RKO (cell line): ENCODE measurements around the gene HOXB1.

Experiments
- DNase-seq: peaks from one replicate; pipeline ENCODE4 v3.0.0-alpha.2; 2016; ENCODE audit warnings: low spot score

The HOXB1 gene

GRCh38 chr17:48554412-48555257 is 23.8 kb upstream of the HOXB1 start:
- peak; percentile 36 for DNase-seq

GRCh38 chr17:48553826-48554225 is 23.0 kb upstream of the HOXB1 start:
- no peak for DNase-seq

- no peak for DNase-seq
These were observed 22.4 kb upstream of the HOXB1 start for GRCh38 chr17:48553190-48553547.

GRCh38 chr17:48552466-48553189 is 21.8 kb upstream of the HOXB1 start:
- no peak for DNase-seq

DNA sequence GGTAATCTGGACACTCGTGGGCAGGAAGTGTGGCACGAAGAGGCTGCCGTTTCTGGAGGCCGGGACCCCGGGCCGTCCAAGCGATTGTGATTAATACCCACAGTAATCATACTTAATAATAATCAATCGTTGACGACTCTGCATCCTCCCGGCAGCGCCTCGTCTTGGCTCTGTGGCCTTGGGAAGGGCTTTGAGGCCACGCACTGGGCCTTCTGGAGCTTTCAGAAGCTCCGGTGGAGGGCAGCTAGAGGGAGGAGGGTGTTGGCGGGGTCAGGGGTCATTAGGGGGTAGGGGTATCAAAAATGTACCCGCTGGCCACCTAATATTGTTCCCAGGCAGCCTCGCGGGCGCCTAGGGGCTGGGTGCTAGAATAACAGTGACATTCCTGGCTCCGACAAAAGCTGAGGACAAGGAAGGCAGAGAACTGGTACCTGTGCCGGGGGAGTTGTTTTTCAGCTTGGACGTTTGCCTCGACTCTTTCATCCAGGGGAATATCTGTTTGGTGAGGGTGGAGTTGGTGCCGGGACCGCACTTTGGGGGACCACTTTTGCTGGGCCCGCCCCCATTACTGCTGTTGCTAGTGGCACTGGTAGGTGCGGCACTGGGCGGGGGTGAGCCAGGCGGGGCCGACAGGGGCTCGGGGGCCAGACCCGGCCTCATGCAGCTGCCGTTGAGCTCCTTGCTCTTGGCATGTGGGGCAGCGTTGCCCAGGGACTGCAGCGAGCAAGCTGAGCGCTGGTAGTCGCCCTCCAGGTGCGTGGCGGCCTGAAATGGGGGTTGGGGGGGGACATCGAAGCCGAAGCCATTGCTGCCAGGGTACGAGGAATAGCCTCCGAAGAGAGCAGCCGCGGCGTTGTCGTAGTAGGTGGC is 21.0 kb upstream of the HOXB1 start:
- no peak for DNase-seq

- DNase-seq = no peak
These were observed 20.4 kb upstream of the HOXB1 start for GRCh38 chr17:48551214-48551555.

- DNase-seq = no peak
These were observed 19.8 kb upstream of the HOXB1 start for GRCh38 chr17:48550502-48551213.

DNA sequence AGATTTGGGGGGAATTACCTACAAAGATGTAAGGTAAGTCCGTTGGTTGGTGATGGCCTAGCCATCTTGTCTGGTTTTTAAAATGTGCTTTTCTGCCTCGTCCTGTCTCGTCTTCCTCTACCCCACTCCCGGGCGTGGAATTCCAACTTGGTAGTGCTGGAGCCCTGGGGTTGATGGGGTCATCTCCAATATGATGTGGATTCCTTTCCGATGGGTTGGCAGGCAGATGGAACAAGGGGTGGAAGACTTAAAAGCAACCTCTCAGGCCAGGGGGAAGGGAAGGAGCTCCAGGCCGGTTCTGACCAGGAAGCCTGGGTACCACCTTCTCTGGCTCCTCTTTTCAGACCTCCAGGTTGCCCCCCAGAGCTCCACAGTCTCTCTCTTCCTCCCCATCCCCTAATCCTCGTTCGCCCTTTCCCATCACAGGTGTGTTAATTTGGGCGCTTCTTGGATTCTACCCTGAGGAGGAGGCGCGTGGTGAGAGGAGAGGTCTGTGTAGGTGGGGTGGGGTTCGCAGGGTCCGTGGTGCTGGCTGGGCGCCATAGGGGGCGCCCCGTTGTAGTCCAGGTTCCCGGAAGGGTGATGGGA is 19.2 kb upstream of the HOXB1 start:
- no peak for DNase-seq

GRCh38 chr17:48549281-48549630 is 18.4 kb upstream of the HOXB1 start:
- DNase-seq = no peak

- no peak for DNase-seq
These were observed 17.9 kb upstream of the HOXB1 start for GRCh38 chr17:48548523-48549280.

GRCh38 chr17:48547808-48548522 is 17.2 kb upstream of the HOXB1 start:
- DNase-seq = no peak

- DNase-seq = no peak
These were observed 16.4 kb upstream of the HOXB1 start for GRCh38 chr17:48546924-48547807.

DNA sequence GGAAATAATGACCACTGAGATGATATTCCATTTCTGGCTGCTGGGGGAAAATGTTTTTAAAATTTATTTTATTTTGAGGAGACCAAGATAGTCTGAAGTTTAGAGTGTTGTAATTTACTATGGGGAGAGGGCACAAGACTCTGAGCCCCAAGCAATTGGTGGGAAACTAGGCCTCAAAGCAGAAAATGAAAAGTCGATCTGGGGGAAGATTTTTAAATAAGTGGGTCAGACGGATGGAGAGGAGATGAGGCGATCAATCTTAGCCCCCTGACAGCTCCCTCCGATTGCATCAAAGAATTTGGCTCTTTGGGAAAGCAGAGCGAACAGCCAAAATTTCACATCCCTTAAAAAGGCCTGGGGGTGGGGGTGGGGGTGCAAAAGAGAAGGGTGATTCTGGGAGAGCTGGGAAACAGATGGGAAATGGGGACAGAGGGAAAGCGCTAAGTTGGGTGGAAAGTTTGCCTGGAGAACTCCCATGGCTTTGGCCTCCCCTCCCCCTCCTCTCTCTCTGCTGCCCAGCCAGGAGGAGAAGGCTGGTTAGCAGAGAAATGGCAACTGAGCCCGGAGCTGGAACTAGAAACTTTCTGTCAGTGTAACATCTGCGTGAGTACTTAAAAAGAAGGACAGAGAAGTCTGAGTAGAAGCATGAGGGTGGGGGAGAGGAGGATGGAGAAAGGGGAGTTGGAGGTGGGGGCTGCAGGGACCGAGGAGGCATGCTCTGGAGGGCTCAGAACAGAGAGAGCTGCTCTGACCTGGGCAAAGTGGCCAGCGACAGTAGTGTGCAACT is 15.5 kb upstream of the HOXB1 start:
- no peak for DNase-seq

GRCh38 chr17:48545539-48545938 is 14.7 kb upstream of the HOXB1 start:
- no peak for DNase-seq

GRCh38 chr17:48545022-48545375 is 14.2 kb upstream of the HOXB1 start, which contains the start of gene HOXB2:
TSS of gene HOXB2 (minus strand) at chr17:48545109. CDS start at chr17:48544911, 198 bp downstream.
- no peak for DNase-seq

GRCh38 chr17:48544349-48545021 is 13.7 kb upstream of the HOXB1 start:
- peak; percentile 58 for DNase-seq

GRCh38 chr17:48543854-48544348 is 13.1 kb upstream of the HOXB1 start:
- no peak for DNase-seq
